IMR-90 (cell line): ENCODE measurements around the gene CRYBA2. TPM values are rescaled to one million over a fixed set of nuclear protein-coding genes. Genes with fewer than 3 reads are reported as not detected.

Source experiments
- ATAC-seq: fragments of 200-7000 bp; cut with Tn5 transposase; 2 replicates; pipeline ENCODE4 v1.9.1; 2020; ENCODE audit warnings: low read depth, mild to moderate bottlenecking, moderate library complexity
- BruUV-seq: library from RNA; stranded (reverse); fragments of 400-500 nt; replicated peaks from 2 replicates; lab custom pipeline; 2021; lab: Mats Ljungman, UMichigan
- CTCF ChIA-PET: fragments of 300-600 bp; formaldehyde crosslinking; extraction: SDS; loops from one replicate; lab custom pipeline; 2021; ENCODE audit warnings: antibody characterized with exemption; lab: Yijun Ruan, JAX
- POLR2A ChIA-PET: fragments of 300-600 bp; sonication (Branson Sonifier 250); formaldehyde crosslinking; loops from one replicate; lab custom pipeline; 2022; ENCODE audit warnings: antibody characterized with exemption; ENCODE audit not compliant: unreplicated experiment; lab: Charles Lee
- DNase-seq: peaks from one replicate; pipeline ENCODE4 v3.0.0; 2013
- H2AFZ ChIP-seq: replicated peaks from 2 replicates; pipeline ENCODE3; 2013; ENCODE audit warnings: low read length, mild to moderate bottlenecking; ENCODE audit not compliant: poor library complexity
- H2AK5ac ChIP-seq: 2 replicates; pipeline ENCODE4 v1.6.1; 2013; ENCODE audit warnings: low read depth, low read length, inconsistent platforms
- H2AK9ac ChIP-seq: replicated peaks from 2 replicates; pipeline ENCODE3; 2013; ENCODE audit warnings: mild to moderate bottlenecking, low read depth, low read length, moderate library complexity; ENCODE audit not compliant: poor library complexity
- H2BK120ac ChIP-seq: 2 replicates; pipeline ENCODE4 v1.6.1; 2013; ENCODE audit warnings: low read depth, low read length, inconsistent platforms
- H2BK15ac ChIP-seq: 3 replicates; pipeline ENCODE4 v1.6.1; 2013; ENCODE audit warnings: low read depth, low read length, inconsistent platforms
- H2BK20ac ChIP-seq: 2 replicates; pipeline ENCODE4 v1.6.1; 2013; ENCODE audit warnings: low read depth, mild to moderate bottlenecking, inconsistent platforms, low read length, moderate library complexity
- H2BK5ac ChIP-seq: 2 replicates; pipeline ENCODE4 v1.6.1; 2013; ENCODE audit warnings: mild to moderate bottlenecking, low read depth, low read length, inconsistent platforms; ENCODE audit not compliant: poor library complexity, severe bottlenecking
- H3K14ac ChIP-seq: replicated peaks from 2 replicates; pipeline ENCODE4 v1.6.1; 2013; ENCODE audit warnings: low read depth, low read length, inconsistent platforms
- H3K18ac ChIP-seq: 2 replicates; pipeline ENCODE4 v1.6.1; 2013; ENCODE audit warnings: low read depth, low read length, control low read depth
- H3K23ac ChIP-seq: 2 replicates; pipeline ENCODE4 v1.6.1; 2013; ENCODE audit warnings: low read depth, low read length, inconsistent platforms
- H3K27ac ChIP-seq: 2 replicates; pipeline ENCODE4 v1.5.1; 2013; ENCODE audit warnings: mild to moderate bottlenecking, control low read depth, low read length; ENCODE audit not compliant: insufficient read depth
- H3K27me3 ChIP-seq: 2 replicates; pipeline ENCODE4 v1.6.1; 2013; ENCODE audit warnings: low read length; ENCODE audit not compliant: control insufficient read depth, insufficient read depth
- H3K36me3 ChIP-seq: 2 replicates; pipeline ENCODE4 v1.6.1; 2013; ENCODE audit warnings: low read length, mixed read lengths; ENCODE audit not compliant: control insufficient read depth, insufficient read depth
- H3K4ac ChIP-seq: 2 replicates; pipeline ENCODE4 v1.6.1; 2013; ENCODE audit warnings: low read depth, low read length, inconsistent platforms
- H3K4me1 ChIP-seq: 2 replicates; pipeline ENCODE4 v1.6.1; 2013; ENCODE audit warnings: low read length, mixed read lengths; ENCODE audit not compliant: control insufficient read depth, insufficient read depth
- H3K4me2 ChIP-seq: 2 replicates; pipeline ENCODE4 v1.6.1; 2013; ENCODE audit warnings: low read depth, mild to moderate bottlenecking, control low read depth, low read length, moderate library complexity
- H3K4me3 ChIP-seq: 2 replicates; pipeline ENCODE4 v1.5.1; 2013; ENCODE audit warnings: low read depth, mild to moderate bottlenecking, control low read depth, low read length, moderate library complexity; ENCODE audit not compliant: insufficient read depth
- H3K56ac ChIP-seq: 2 replicates; pipeline ENCODE4 v1.6.1; 2013; ENCODE audit warnings: low read length, inconsistent platforms; ENCODE audit not compliant: insufficient read depth; ENCODE audit errors: extremely low read depth
- H3K79me1 ChIP-seq, 2 experiments: 2 replicates each; pipeline ENCODE4 v1.6.1; 2013; ENCODE audit warnings: low read length in 2 of 2, inconsistent platforms in 1 of 2, low read depth in 1 of 2
- H3K9ac ChIP-seq: 2 replicates; pipeline ENCODE4 v1.6.1; 2013; ENCODE audit warnings: low read depth, low read length, control low read depth
- H3K9me1 ChIP-seq: 2 replicates; pipeline ENCODE4 v1.6.1; 2013; ENCODE audit warnings: low read length, inconsistent platforms; ENCODE audit not compliant: insufficient read depth
- H3K9me3 ChIP-seq: 2 replicates; pipeline ENCODE4 v1.6.1; 2013; ENCODE audit warnings: low read length; ENCODE audit not compliant: control insufficient read depth, insufficient read depth
- H4K20me1 ChIP-seq: 2 replicates; pipeline ENCODE4 v1.6.1; 2013; ENCODE audit warnings: low read length, inconsistent platforms; ENCODE audit not compliant: insufficient read depth
- H4K5ac ChIP-seq: 2 replicates; pipeline ENCODE4 v1.6.1; 2013; ENCODE audit warnings: mild to moderate bottlenecking, low read depth, low read length, control low read depth
- H4K8ac ChIP-seq, 2 experiments: 2 replicates each; pipeline ENCODE4 v1.6.1; 2013; ENCODE audit warnings: low read depth in 2 of 2, low read length in 2 of 2, control low read depth in 1 of 2, inconsistent platforms in 1 of 2
- H4K91ac ChIP-seq: 2 replicates; pipeline ENCODE4 v1.6.1; 2013; ENCODE audit warnings: low read depth, low read length, inconsistent platforms; ENCODE audit not compliant: insufficient read depth
- MAZ ChIP-seq: IDR thresholded peaks from 2 replicates; pipeline ENCODE4 v1.6.1; 2012; ENCODE audit warnings: low read depth, mild to moderate bottlenecking, low read length, improper control_type of control experiment, moderate library complexity, borderline replicate concordance
- WGBS, 2 experiments: methylation state at CpG; one replicate each; pipeline versions ENCODE4 v1.1.5 to v1.1.7; 2013; ENCODE audit warnings: missing lambda C conversion rate in 2 of 2; ENCODE audit not compliant: insufficient read length in 1 of 2; ENCODE audit errors: extremely low coverage in 2 of 2; 5-methylcytosine and 5-hydroxymethylcytosine counted together
- dilution Hi-C: fragments of 300-500 bp; cut with HindIII; formaldehyde crosslinking; loops from one replicate; pipeline ENCODE4 v1.14.3; 2018; ENCODE audit warnings: low sequenced_read_pairs; ENCODE audit not compliant: unreplicated experiment
- in situ Hi-C: fragments of 300-500 bp; cut with MboI; formaldehyde crosslinking; loops from 3 replicates; pipeline ENCODE4 v1.14.3; 2019; ENCODE audit warnings: low sequenced_read_pairs, inconsistent platforms, mixed read lengths
- intact Hi-C: fragments of 100-400 bp; cut with micrococcal nuclease; formaldehyde crosslinking; loops from 2 replicates; pipeline ENCODE4 v1.10.0; 2022
- polyA plus RNA-seq, 3 experiments: library from polyadenylated mRNA; depleted of rRNA; stranded (reverse); fragments of >200 nt; gene quantifications; 2 replicates each; pipeline ENCODE4 v1.2.3, GENCODE V29; 2012; ENCODE audit warnings: low replicate concordance in 1 of 3
- total RNA-seq: library from RNA; depleted of rRNA; stranded (reverse); fragments of >200 nt; gene quantifications from 2 replicates; pipeline ENCODE4 v1.2.3, GENCODE V29; 2012
- TF ChIP-seq, protein P1 (sequence below): fragments of 150-350 bp; IDR thresholded peaks from 2 replicates; pipeline ENCODE4 v1.6.1; 2016; ENCODE audit warnings: low read depth, mild to moderate bottlenecking, low read length, moderate library complexity, borderline replicate concordance

The CRYBA2 gene
- total and polyA plus RNA-seq, 2 of the 4 experiments (the other 2 are of a cell fraction) = not detected

- H2BK120ac ChIP-seq = no peak overlapping the region
- no peak overlapping the region for H3K14ac ChIP-seq
- no TSS peak for BruUV-seq
- no peak overlapping the region for H4K91ac ChIP-seq
- no peak overlapping the region for H4K8ac ChIP-seq
- no peak overlapping the region for H4K5ac ChIP-seq
- no peak overlapping the region for H3K18ac ChIP-seq
- in situ Hi-C loops = no loop called here
- H3K27ac ChIP-seq = no peak overlapping the region
- H2AK5ac ChIP-seq = no peak overlapping the region
- H3K56ac ChIP-seq = no peak overlapping the region
- ATAC-seq (peak; percentile 28; the same call in 1 of the 2 replicates), DNase-seq (peak; percentile 12)
- H3K9me1 ChIP-seq = no peaks in the 10 kb centered on the region; the same call in 1 of the 2 replicates
- intact Hi-C loops = no loop called here
- peak overlapping the region; percentile 19 for H2AK9ac ChIP-seq
- no peak overlapping the region for H2BK20ac ChIP-seq
- H3K79me1 ChIP-seq = no peaks in the 10 kb centered on the region
- no peak overlapping the region for H2BK5ac ChIP-seq
- H3K27me3 ChIP-seq = peaks cover 74% of the 10 kb centered on the region
- ChIA-PET POLR2A (interaction anchor here (0.6 kb wide), 1 partner anchor 56 kb away, joined by 6 read pairs; no protein-coding TSS in a partner anchor), CTCF (no interaction called here)
- H4K20me1 ChIP-seq = peaks cover 3% of the 10 kb centered on the region; the same call in 1 of the 2 replicates
- no peak overlapping the region for H2BK15ac ChIP-seq
- peak overlapping the region; percentile 73 for H3K4me2 ChIP-seq
- H3K4me1 ChIP-seq = 0 out of 2 replicates have a peak, but pooled peaks cover 2% of the 10 kb centered on the region
- H3K4me3 ChIP-seq = no peak overlapping the region
- dilution Hi-C loops = no loop called here
- H3K36me3 ChIP-seq = no peaks in the 10 kb centered on the region
- TF ChIP-seq, protein P1, sequence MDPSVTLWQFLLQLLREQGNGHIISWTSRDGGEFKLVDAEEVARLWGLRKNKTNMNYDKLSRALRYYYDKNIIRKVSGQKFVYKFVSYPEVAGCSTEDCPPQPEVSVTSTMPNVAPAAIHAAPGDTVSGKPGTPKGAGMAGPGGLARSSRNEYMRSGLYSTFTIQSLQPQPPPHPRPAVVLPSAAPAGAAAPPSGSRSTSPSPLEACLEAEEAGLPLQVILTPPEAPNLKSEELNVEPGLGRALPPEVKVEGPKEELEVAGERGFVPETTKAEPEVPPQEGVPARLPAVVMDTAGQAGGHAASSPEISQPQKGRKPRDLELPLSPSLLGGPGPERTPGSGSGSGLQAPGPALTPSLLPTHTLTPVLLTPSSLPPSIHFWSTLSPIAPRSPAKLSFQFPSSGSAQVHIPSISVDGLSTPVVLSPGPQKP = no peak
- no peak for TF ChIP-seq MAZ
- no peak overlapping the region for H3K23ac ChIP-seq
- no peak overlapping the region for H3K9ac ChIP-seq
- H3K4ac ChIP-seq = no peak overlapping the region
- no peaks in the 10 kb centered on the region for H3K9me3 ChIP-seq
- WGBS, 2 experiments = 2% methylated on average over 36 of the region's 69 CpGs; no CpG with 5 or more reads in 1 of the 2 experiments
- peak overlapping the region; percentile 16 for H2AFZ ChIP-seq
Measured at GRCh38 chr2:218981881-218982585, 11.2 kb downstream of the CRYBA2 start.
